ENCODE measurements around the gene ST8SIA6. TPM values are rescaled to one million over a fixed set of nuclear protein-coding genes. Genes with fewer than 3 reads are reported as not detected.
"Not testable (repeated sequence)": the region's sequence is repeated elsewhere in the genome, so short reads cannot be mapped to it uniquely, and the experiment has no call there.

Gene ST8SIA6
- total RNA-seq, 1 donor from 2014 or later = not detected

DNA sequence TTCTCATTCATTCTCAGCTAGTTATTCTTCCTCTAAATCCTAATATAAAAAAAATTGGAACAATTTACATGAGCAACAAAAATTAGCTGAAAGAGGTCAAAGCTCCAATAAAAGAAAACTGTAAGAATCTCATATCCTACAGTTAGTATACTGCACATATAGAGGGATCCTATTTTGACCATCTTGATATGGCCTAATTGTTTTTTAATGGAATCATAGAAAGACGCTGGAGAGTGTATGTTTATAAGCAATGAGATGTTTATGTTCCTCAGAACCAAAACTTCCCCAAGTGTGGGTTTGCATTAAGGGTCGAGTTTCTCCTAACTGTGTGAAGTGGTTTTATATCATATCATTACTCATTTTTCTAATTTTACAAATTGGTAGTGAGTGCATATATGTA lies 123.9 kb downstream of the ST8SIA6 start:
- intact Hi-C loops (cut with DNase I) = no loop called here
- Histone ChIP-seq H3K9me3 (no peaks in the 10 kb centered on the region), H3K27me3 (no peaks in the 10 kb centered on the region), H3K4me1 (no peaks in the 10 kb centered on the region), H3K4me3 (no peak overlapping the region), H3K27ac (no peak overlapping the region), H3K36me3 (no peaks in the 10 kb centered on the region)
- TF ChIP-seq, protein P1, sequence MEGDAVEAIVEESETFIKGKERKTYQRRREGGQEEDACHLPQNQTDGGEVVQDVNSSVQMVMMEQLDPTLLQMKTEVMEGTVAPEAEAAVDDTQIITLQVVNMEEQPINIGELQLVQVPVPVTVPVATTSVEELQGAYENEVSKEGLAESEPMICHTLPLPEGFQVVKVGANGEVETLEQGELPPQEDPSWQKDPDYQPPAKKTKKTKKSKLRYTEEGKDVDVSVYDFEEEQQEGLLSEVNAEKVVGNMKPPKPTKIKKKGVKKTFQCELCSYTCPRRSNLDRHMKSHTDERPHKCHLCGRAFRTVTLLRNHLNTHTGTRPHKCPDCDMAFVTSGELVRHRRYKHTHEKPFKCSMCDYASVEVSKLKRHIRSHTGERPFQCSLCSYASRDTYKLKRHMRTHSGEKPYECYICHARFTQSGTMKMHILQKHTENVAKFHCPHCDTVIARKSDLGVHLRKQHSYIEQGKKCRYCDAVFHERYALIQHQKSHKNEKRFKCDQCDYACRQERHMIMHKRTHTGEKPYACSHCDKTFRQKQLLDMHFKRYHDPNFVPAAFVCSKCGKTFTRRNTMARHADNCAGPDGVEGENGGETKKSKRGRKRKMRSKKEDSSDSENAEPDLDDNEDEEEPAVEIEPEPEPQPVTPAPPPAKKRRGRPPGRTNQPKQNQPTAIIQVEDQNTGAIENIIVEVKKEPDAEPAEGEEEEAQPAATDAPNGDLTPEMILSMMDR (IDR thresholded peaks at IDR 0.05) = no peak
- DNase-seq (ENCODE audit: low spot score in 2 of 2) = no peak

- intact Hi-C loops (cut with DNase I) = no loop called here
- H3K9me3 ChIP-seq = no peaks in the 10 kb centered on the region
- no peak for DNase-seq (ENCODE audit: low spot score in 2 of 2)
- no peaks in the 10 kb centered on the region for H3K36me3 ChIP-seq
- no peaks in the 10 kb centered on the region for H3K27me3 ChIP-seq
- no peak overlapping the region for H3K4me3 ChIP-seq
- no peaks in the 10 kb centered on the region for H3K4me1 ChIP-seq
- H3K27ac ChIP-seq = no peak overlapping the region
- TF ChIP-seq, protein P1 (IDR thresholded peaks at IDR 0.05) = no peak
These were observed 128.0 kb downstream of the ST8SIA6 start for GRCh38 chr10:17326377-17326776.

DNA sequence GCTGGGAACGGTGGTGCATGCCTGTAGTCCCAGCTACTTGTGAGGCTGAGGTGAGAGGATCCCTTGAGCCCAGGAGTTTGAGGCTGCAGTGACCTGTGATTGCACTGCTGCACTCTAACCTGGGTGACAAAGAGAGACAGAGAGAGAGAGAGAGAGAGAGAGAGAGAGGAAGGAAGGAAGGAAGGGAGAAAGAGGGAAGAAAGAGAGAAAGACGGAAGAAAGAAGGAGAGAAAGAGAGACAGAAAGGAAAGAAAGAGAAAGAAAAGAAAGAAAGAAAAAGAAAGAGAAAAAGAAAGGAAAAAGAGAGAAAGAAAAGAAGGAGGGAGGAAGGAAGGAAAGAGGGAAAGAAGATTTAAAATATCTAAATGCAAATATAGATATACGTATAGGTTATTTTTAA lies 132.4 kb downstream of the ST8SIA6 start:
- H3K36me3 ChIP-seq; H3K4me1 ChIP-seq; H3K9me3 ChIP-seq; H3K4me3 ChIP-seq; DNase-seq (ENCODE audit: low spot score in 2 of 2); H3K27ac ChIP-seq; H3K27me3 ChIP-seq; intact Hi-C loops (cut with DNase I): not testable (repeated sequence)

- intact Hi-C loops (cut with DNase I) = no loop called here
- no peak for DNase-seq (ENCODE audit: low spot score in 2 of 2)
- Histone ChIP-seq H3K36me3 (no peaks in the 10 kb centered on the region), H3K27ac (no peak overlapping the region), H3K9me3 (no peaks in the 10 kb centered on the region), H3K27me3 (no peaks in the 10 kb centered on the region), H3K4me1 (no peaks in the 10 kb centered on the region), H3K4me3 (no peak overlapping the region)
- TF ChIP-seq, protein P1 (IDR thresholded peaks at IDR 0.05) = no peak
These were observed 137.8 kb downstream of the ST8SIA6 start for GRCh38 chr10:17316488-17317170.

DNA sequence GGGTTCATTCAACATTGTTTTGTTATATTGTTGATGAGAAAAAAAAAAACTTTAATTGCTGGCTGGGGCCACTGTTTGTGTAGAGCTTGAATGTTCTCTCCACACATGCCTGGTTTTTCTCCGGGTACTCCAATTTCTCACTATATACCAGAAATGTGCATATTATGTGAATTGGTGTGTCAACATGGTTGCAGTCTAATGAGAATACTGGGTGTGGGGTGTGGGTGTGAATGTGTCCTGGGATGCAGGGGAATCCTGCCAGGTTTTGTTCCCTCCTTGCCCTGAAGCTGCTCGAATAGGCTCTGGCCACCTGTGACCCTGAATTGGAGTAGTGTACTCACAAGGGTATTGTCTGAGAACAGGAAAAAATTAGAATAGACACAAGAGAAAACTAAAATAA lies 145.0 kb downstream of the ST8SIA6 start:
- TF ChIP-seq, protein P1 (IDR thresholded peaks at IDR 0.05) = no peak
- H3K4me3 ChIP-seq = no peak overlapping the region

DNA sequence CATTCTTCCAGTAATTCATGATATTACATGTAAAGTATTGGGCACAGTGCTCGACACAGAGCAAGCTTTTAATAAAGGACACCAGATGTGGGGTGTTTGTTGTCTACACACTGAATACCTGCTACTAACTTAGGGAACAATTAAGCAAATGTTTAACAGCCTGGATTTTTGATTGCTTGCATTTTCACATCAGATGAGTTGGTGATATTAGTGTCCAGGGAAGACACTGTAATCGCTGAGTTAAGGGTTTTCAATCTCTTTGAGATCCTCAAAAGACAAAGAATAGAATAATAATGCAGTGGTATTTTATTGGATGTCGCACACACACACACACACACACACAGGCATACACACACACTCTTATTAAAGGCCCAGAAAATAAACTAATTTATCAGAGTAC lies 147.3 kb downstream of the ST8SIA6 start:
- no peaks in the 10 kb centered on the region for H3K36me3 ChIP-seq
- no peak for DNase-seq (ENCODE audit: low spot score in 2 of 2)
- no peaks in the 10 kb centered on the region for H3K9me3 ChIP-seq
- intact Hi-C loops (cut with DNase I) = no loop called here
- H3K27me3 ChIP-seq = no peaks in the 10 kb centered on the region
- TF ChIP-seq, protein P1 (IDR thresholded peaks at IDR 0.05) = no peak
- no peaks in the 10 kb centered on the region for H3K4me1 ChIP-seq
- no peak overlapping the region for H3K4me3 ChIP-seq
- H3K27ac ChIP-seq = no peak overlapping the region

More for the DNA sequence above, 145.0 kb downstream of the ST8SIA6 start:
- H3K9me3 ChIP-seq = no peaks in the 10 kb centered on the region
- H3K27me3 ChIP-seq = no peaks in the 10 kb centered on the region
- intact Hi-C loops (cut with DNase I) = no loop called here
- no peaks in the 10 kb centered on the region for H3K4me1 ChIP-seq
- no peak for DNase-seq (ENCODE audit: low spot score in 2 of 2)
- no peaks in the 10 kb centered on the region for H3K36me3 ChIP-seq
- H3K27ac ChIP-seq = no peak overlapping the region

Data from ascending aorta (tissue), 2 donors.